Epidermal melanocyte (primary cell): ENCODE results near the gene TNFRSF9.
"Not testable (repeated sequence)": the region's sequence is repeated elsewhere in the genome, so short reads cannot be mapped to it uniquely, and the experiment has no call there.

Experiments used
- DNase-seq: peaks from one replicate; pipeline ENCODE4 v3.0.0; 2011; ENCODE audit warnings: low spot score; ENCODE audit not compliant: insufficient read length

TNFRSF9 gene

GRCh38 chr1:7940745-7941436, at the start of gene TNFRSF9:
Gene TNFRSF9 (minus strand): TSS chr1:7940839. CDS start chr1:7939994, 845 bp downstream.
- no peak for DNase-seq

- DNase-seq: no peak
These were observed 49.3 kb upstream of the TNFRSF9 start for GRCh38 chr1:7989762-7990428.

GRCh38 chr1:7988576-7988975, 47.9 kb upstream of the TNFRSF9 start:
- DNase-seq: no peak

GRCh38 chr1:7987528-7987927, 46.9 kb upstream of the TNFRSF9 start:
- no peak for DNase-seq

- no peak for DNase-seq
These were observed 45.4 kb upstream of the TNFRSF9 start for GRCh38 chr1:7985851-7986612.

DNA sequence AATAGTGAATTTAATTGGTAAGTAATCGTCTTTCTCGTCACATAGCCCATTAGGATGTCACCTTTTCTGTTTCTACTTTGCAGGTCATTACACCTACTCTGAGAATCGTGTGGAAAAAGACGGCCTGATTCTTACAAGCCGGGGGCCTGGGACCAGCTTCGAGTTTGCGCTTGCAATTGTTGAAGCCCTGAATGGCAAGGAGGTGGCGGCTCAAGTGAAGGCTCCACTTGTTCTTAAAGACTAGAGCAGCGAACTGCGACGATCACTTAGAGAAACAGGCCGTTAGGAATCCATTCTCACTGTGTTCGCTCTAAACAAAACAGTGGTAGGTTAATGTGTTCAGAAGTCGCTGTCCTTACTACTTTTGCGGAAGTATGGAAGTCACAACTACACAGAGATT, 44.2 kb upstream of the TNFRSF9 start:
- no peak for DNase-seq

DNA sequence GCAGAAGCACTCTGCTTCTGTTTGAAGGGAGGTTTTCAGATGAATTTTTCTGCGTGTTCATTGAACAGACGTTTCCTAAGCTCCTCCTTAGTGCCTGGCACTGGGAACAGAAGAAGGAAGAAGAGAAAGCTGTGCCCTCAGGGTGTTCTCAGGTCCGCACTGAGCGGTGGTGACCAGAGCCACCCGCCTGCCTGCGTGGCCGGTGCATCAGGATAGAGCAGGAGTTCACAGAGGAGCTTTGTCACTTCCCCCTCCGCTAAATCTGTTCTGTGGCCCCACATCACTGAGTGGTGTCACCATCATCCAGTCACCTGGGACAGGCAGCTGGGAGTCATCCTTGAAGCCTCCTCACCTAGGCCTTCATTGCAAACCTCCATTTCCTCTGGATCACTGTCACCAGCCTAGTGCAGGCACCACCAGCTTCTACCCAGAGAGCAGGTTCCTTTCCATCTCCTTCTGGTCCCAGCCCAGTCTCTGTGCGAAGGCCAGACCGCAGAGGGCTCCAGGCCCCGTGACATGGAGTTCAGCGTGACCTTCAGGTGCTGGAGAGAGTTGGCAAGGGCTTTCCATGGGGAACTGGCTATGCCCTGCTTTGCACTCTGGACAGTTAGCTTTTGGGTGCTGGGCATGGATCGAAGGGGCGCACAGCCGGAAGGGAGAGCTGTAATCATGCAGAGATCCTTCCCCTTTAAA, 42.6 kb upstream of the TNFRSF9 start:
- DNase-seq: no peak

- DNase-seq: no peak
These were observed 40.3 kb upstream of the TNFRSF9 start for GRCh38 chr1:7980984-7981383.

DNA sequence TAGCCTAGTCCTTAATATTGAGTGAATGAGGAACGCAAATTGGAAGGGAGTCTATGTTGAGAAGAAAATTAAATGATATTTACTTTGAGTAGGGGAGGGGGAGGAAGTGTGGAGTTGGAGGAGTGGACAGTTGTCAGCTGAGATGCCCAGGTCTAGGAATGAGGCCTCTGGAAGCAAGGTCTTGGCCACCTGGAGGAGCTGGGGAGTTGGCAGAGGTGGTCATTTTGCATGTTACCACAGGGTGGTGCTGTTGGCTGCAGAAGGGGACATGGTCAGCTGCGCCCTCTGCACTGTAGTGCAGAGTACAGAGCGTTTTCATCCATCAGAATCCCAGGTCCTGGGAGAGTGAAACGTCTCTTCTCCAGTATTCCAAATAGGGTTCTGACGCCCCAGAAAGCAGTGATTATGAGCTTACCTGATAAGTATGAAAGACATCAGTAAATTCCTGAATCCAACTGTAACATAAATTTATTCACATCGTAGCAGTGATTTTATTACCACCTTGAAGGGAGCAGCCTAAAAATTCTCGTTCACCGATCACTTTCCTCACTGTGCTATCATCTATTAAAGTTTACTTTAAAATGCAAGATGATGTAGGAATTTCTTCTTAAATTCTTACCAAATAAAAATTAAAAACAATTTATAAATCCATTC, 34.7 kb upstream of the TNFRSF9 start:
- no peak for DNase-seq

GRCh38 chr1:7973086-7973485, 32.4 kb upstream of the TNFRSF9 start:
- no peak for DNase-seq

GRCh38 chr1:7972285-7972684, 31.6 kb upstream of the TNFRSF9 start:
- no peak for DNase-seq

- DNase-seq: no peak
These were observed 30.4 kb upstream of the TNFRSF9 start for GRCh38 chr1:7971024-7971423.

- DNase-seq: no peak
These were observed 29.6 kb upstream of the TNFRSF9 start for GRCh38 chr1:7970246-7970645.

DNA sequence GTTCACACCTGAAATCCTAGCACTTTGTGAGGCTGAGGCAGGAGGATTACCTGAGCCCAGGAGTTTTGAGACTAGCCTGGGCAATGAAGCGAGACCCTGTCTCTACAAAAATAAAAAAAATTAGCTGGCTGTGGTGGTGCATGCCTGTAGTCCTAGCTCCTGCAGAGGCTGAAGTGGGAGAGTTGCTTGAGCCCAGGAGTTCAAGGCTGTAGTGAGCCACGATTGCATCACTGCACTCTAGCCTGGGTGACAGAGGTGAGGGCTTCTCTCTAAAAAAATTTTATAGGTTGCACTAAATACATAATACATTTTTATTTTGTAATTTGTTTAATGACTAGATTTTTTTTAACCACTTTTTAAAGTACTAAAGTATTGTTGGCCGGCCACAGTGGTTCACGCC, 27.0 kb upstream of the TNFRSF9 start:
- DNase-seq: no peak

GRCh38 chr1:7967196-7967595, 26.6 kb upstream of the TNFRSF9 start:
- no peak for DNase-seq

GRCh38 chr1:7964476-7964875, 23.8 kb upstream of the TNFRSF9 start:
- no peak for DNase-seq

DNA sequence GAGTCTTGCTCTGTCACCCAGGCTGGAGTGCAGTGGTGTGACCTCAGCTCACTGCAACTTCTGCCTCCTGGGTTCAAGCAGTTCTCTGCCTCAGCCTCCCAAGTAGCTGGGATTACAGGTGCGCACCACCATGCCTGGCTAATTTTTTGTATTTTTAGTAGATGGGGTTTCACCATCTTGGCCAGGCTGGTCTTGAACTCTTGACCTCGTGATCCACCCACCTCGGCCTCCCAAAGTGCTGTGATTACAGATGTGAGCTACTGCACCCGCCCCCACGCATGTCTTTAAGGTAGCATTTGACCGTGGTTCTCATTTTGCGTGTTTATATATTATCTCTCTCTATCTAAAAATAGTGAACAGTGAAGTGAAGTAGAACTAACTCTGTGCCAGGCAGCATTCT, 23.2 kb upstream of the TNFRSF9 start:
- not testable (repeated sequence) for DNase-seq

DNA sequence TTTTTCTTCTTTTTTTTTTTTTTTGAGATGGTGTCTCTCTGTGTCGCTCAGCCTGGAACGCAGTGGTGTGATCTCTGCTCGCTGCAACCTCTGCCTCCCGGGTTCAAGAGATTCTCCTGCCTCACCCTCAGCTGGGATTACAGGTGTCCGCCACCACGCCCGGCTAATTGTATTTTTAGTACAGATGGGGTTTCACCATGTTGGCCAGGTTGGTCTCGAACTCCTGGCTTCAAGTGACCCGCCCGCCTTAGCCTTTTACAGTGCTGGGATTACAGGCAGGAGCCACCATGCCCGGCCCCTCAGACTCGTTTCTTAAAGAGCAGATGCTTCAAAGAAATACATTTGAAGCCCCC, 22.7 kb upstream of the TNFRSF9 start:
- DNase-seq: not testable (repeated sequence)

DNA sequence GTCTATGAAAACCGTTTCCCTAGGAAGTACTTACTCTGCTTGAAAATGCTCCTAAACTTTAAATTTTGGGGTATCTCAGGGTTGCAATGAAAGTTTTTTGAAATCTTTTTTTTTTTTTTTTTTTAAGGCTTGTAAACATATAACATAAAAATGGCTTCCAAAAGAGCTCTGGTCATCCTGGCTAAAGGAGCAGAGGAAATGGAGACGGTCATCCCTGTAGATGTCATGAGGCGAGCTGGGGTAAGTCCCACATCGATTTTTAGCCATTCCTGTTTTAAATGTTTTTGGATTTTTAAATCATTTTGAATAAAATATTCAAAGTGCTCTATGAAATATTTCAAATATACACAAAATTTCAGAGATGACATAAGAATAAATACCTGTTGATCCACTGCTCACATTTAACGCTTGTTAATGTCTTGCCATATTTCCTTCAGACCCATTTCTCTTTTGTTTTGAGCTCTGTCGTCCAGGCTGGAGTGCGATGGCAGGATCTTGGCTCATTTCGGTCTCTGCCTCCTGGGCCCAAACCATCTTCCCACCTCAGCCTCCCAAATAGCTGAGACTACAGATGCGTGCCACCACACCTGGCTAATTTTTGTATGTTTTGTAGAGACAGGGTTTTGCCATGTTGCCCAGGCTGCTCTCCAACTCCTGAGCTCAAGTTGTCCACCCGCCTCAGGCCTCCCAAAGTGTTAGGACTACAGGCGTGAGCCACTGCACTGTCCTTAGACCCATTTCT, 22.2 kb upstream of the TNFRSF9 start:
- DNase-seq: no peak

- DNase-seq: no peak
These were observed 21.3 kb upstream of the TNFRSF9 start for GRCh38 chr1:7962014-7962335.
